HCT116 (cell line): Measurements from ENCODE around the gene CPED1. TPM values are rescaled to one million over a fixed set of nuclear protein-coding genes. Genes with fewer than 3 reads are reported as not detected.

Experiments
- ATAC-seq: fragments of 200-7000 bp; cut with Tn5 transposase; 2 replicates; pipeline ENCODE4 v1.9.1; 2020; ENCODE audit warnings: mild to moderate bottlenecking, moderate library complexity
- BruUV-seq: library from RNA; stranded (reverse); fragments of 400-500 nt; replicated peaks from 2 replicates; lab custom pipeline; 2021; lab: Mats Ljungman, UMichigan
- CTCF ChIA-PET: fragments of 300-600 bp; sonication (Branson Sonifier 250); formaldehyde crosslinking; loops from one replicate; lab custom pipeline; 2021; ENCODE audit warnings: antibody characterized with exemption; lab: Charles Lee
- POLR2A ChIA-PET: fragments of 300-600, 350-600 bp; sonication (Branson Sonifier 250); formaldehyde crosslinking; loops from one replicate; lab custom pipeline; 2021; ENCODE audit warnings: antibody characterized with exemption; lab: Charles Lee
- RAD21 ChIA-PET, 2 experiments: fragments of 300-600 bp; sonication (Branson Sonifier 250); formaldehyde crosslinking; loops; one replicate each; lab custom pipeline; 2023; ENCODE audit warnings: low total read pairs in 2 of 2; ENCODE audit not compliant: uncharacterized antibody in 2 of 2, unreplicated experiment in 2 of 2, low non-redundant PET in 1 of 2; lab: Charles Lee
- DNase-seq: peaks from one replicate; pipeline ENCODE4 v3.0.0-alpha.2; 2010; ENCODE audit warnings: low read depth, low spot score
- H2AFZ ChIP-seq: fragments of 200-600 bp; shearing (Covaris generic), sonication (generic); 2 replicates; pipeline ENCODE4 v1.6.1; 2017; ENCODE audit warnings: low read depth, mixed run types, mixed read lengths, antibody characterized with exemption, low read length; ENCODE audit not compliant: poor library complexity, severe bottlenecking
- H3K27ac ChIP-seq: 2 replicates; pipeline ENCODE4 v1.5.1; 2012; ENCODE audit warnings: low read depth, low read length
- H3K27me3 ChIP-seq: fragments of 200-600 bp; sonication (generic); 2 replicates; pipeline ENCODE4 v1.6.1; 2016; ENCODE audit warnings: mixed run types, low read length, mixed read lengths; ENCODE audit not compliant: insufficient read depth
- H3K36me3 ChIP-seq, 2 experiments: fragments of 200-500 bp in 1 of 2; fragments of 200-600 bp in 1 of 2; sonication (Bioruptor generic) in 1 of 2; sonication (generic) in 1 of 2; 2 replicates each; pipeline versions ENCODE4 v1.5.1 to v1.6.1; 2014 to 2016; ENCODE audit warnings: low read length in 2 of 2, inconsistent platforms in 1 of 2, mixed read lengths in 1 of 2, mixed run types in 1 of 2; ENCODE audit not compliant: insufficient read depth in 2 of 2, control insufficient read depth in 1 of 2
- H3K4me1 ChIP-seq, 2 experiments: fragments of 200-600 bp in 1 of 2; sonication (generic) in 1 of 2; 2 replicates each; pipeline versions ENCODE4 v1.5.1 to v1.6.1; 2012 to 2017; ENCODE audit warnings: low read length in 2 of 2, inconsistent platforms in 1 of 2, mild to moderate bottlenecking in 1 of 2, mixed read lengths in 1 of 2, mixed run types in 1 of 2, moderate library complexity in 1 of 2; ENCODE audit not compliant: insufficient read depth in 2 of 2, control insufficient read depth in 1 of 2
- H3K4me2 ChIP-seq: fragments of 200-600 bp; sonication (generic); 2 replicates; pipeline ENCODE4 v1.6.1; 2017; ENCODE audit warnings: mixed run types, low read length, mixed read lengths
- H3K4me3 ChIP-seq, 2 experiments: fragments of 200-600 bp in 1 of 2; sonication (generic) in 1 of 2; replicated peaks in 1 of 2; 2 replicates each; pipeline ENCODE4 v1.5.1; 2011 to 2016; ENCODE audit warnings: low read length in 2 of 2, control low read depth in 1 of 2, low read depth in 1 of 2, mild to moderate bottlenecking in 1 of 2, mixed read lengths in 1 of 2, mixed run types in 1 of 2
- H3K79me2 ChIP-seq: fragments of 200-600 bp; sonication (generic); 2 replicates; pipeline ENCODE4 v1.6.1; 2017; ENCODE audit warnings: mild to moderate bottlenecking, mixed run types, low read length, moderate library complexity, mixed read lengths; ENCODE audit not compliant: insufficient read depth
- H3K9ac ChIP-seq: fragments of 200-600 bp; sonication (generic); 2 replicates; pipeline ENCODE4 v1.6.1; 2016; ENCODE audit warnings: low read length, mixed read lengths
- H3K9me2 ChIP-seq: fragments of 200-600 bp; sonication (generic), shearing (Covaris generic); 2 replicates; pipeline ENCODE4 v1.6.1; 2017; ENCODE audit warnings: mixed run types, mild to moderate bottlenecking, moderate library complexity; ENCODE audit not compliant: insufficient read depth
- H3K9me3 ChIP-seq, 2 experiments: fragments of 200-500 bp in 1 of 2; fragments of 200-600 bp in 1 of 2; sonication (Bioruptor generic) in 1 of 2; sonication (generic) in 1 of 2; 2 replicates each; pipeline ENCODE4 v1.6.1; 2014 to 2017; ENCODE audit warnings: low read length in 2 of 2, mixed read lengths in 2 of 2, inconsistent platforms in 1 of 2, low read depth in 1 of 2, mild to moderate bottlenecking in 1 of 2, mixed run types in 1 of 2, moderate library complexity in 1 of 2; ENCODE audit not compliant: control insufficient read depth in 1 of 2, insufficient read depth in 1 of 2
- H4K20me1 ChIP-seq: fragments of 200-600 bp; sonication (generic), shearing (Covaris generic); 2 replicates; pipeline ENCODE4 v1.6.1; 2017; ENCODE audit warnings: mixed run types, mild to moderate bottlenecking, moderate library complexity; ENCODE audit not compliant: insufficient read depth
- CEBPB ChIP-seq: IDR thresholded peaks from 2 replicates; pipeline ENCODE4 v1.6.1; 2012; ENCODE audit warnings: low read depth
- EGR1 ChIP-seq: IDR thresholded peaks from 2 replicates; pipeline ENCODE4 v1.6.1; 2012; ENCODE audit warnings: low read depth
- ELF1 ChIP-seq: IDR thresholded peaks from 2 replicates; pipeline ENCODE4 v1.6.1; 2012; ENCODE audit warnings: low read depth, borderline replicate concordance
- EZH2 ChIP-seq: fragments of 200-600 bp; sonication (generic); IDR thresholded peaks from 2 replicates; pipeline ENCODE4 v1.6.1; 2017; ENCODE audit warnings: antibody characterized with exemption, mixed run types
- EZH2phosphoT487 ChIP-seq: fragments of 200-600 bp; IDR thresholded peaks from 2 replicates; pipeline ENCODE4 v1.6.1; 2018; ENCODE audit warnings: antibody characterized with exemption, borderline replicate concordance
- JUND ChIP-seq: IDR thresholded peaks from 2 replicates; pipeline ENCODE4 v1.6.1; 2012
- POLR2A ChIP-seq: IDR thresholded peaks from 2 replicates; pipeline ENCODE4 v1.7.0; 2011; ENCODE audit warnings: borderline replicate concordance; ENCODE audit not compliant: insufficient read depth, insufficient read length; ENCODE audit errors: extremely low read depth
- POLR2AphosphoS5 ChIP-seq: IDR thresholded peaks from 2 replicates; pipeline ENCODE4 v1.6.1; 2011; ENCODE audit warnings: mild to moderate bottlenecking, low read depth, low read length, moderate library complexity
- SP1 ChIP-seq: IDR thresholded peaks from 2 replicates; pipeline ENCODE4 v1.6.1; 2012; ENCODE audit warnings: low read depth
- SRF ChIP-seq: IDR thresholded peaks from 2 replicates; pipeline ENCODE4 v1.6.1; 2012; ENCODE audit warnings: low read depth
- TCF7L2 ChIP-seq: IDR thresholded peaks from 2 replicates; pipeline ENCODE4 v1.7.0; 2011; ENCODE audit warnings: borderline replicate concordance, inconsistent platforms; ENCODE audit not compliant: insufficient read depth, insufficient read length; ENCODE audit errors: extremely low read depth
- YY1 ChIP-seq: IDR thresholded peaks from 2 replicates; pipeline ENCODE4 v1.6.1; 2011; ENCODE audit warnings: low read length, low read depth, moderate library complexity, mild to moderate bottlenecking; ENCODE audit not compliant: insufficient replicate concordance; ENCODE audit errors: extremely low read depth
- ZNF274 ChIP-seq: fragments of 200-500 bp; sonication (Bioruptor generic); IDR thresholded peaks from 2 replicates; pipeline ENCODE4 v1.6.1; 2014; ENCODE audit warnings: mild to moderate bottlenecking, low read depth, low read length, inconsistent platforms
- intact Hi-C: fragments of 100-400 bp; cut with micrococcal nuclease; formaldehyde crosslinking; loops from 2 replicates; pipeline ENCODE4 v1.10.0; 2022
- total RNA-seq: library from RNA; stranded (reverse); gene quantifications from one replicate; pipeline ENCODE4 v1.2.1, GENCODE V29; 2021; ENCODE audit not compliant: unreplicated experiment
- TF ChIP-seq, protein P1 (sequence below): IDR thresholded peaks from 2 replicates; pipeline ENCODE4 v1.6.1; 2012

The CPED1 gene
- total RNA-seq, 1 experiment from 2014 or later: 1.2 TPM

DNA sequence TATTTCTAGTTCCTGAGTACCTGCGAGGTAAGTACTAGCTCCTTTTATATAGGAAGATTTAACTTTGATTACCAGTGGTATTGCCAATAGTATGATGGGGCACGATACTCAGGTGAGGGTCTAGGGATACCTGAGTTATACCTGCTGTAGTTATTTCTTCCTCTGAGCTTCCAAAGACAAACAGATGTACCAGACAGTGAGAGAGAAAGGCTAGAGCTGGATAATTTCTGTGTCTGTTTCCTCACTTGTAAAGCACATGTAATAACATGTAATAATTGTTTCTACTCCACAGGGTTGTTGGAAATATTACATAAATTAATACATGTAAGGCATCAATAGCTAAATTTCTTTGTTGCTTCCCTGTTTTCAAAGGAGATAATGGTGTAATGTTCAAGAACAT is 53.7 kb downstream of the CPED1 start:
- no peak for DNase-seq
- intact Hi-C loops: no loop called here
- RAD21 ChIA-PET: no interaction called here

DNA sequence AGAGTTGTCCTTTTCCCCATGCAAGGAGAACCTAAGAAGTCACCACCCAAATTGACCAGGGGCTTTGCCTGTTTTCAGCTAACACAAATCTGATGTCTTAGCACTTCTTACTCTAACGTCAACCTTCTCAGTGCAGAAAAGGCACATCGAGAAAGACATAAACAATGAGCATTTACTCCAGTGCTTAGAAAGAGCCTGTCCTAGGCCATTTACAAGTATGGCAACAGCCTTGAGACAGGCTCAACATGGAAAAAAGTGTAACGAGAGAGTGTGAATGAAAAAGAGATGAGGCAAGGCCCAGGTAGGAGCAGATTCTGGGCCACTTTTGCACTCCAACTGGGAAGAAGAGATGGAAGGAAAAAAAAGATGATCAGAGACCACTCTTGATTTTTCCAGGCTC is 54.4 kb downstream of the CPED1 start:
- intact Hi-C loops: no loop called here
- H3K79me2 ChIP-seq: no peaks in the 10 kb centered on the region
- CTCF ChIA-PET: no interaction called here
- no peak for ATAC-seq
- H3K9me2 ChIP-seq: no peaks in the 10 kb centered on the region
- H3K36me3 ChIP-seq: no peaks in the 10 kb centered on the region
- no peak overlapping the region for H3K27ac ChIP-seq
- H3K9me3 ChIP-seq: no peaks in the 10 kb centered on the region
- no peaks in the 10 kb centered on the region for H3K27me3 ChIP-seq
- TF ChIP-seq EZH2 (no peak), SRF (no peak), JUND (no peak), POLR2AphosphoS5 (no peak), EGR1 (no peak), CEBPB (no peak), ZNF274 (no peak), YY1 (no peak), EZH2phosphoT487 (no peak), TCF7L2 (no peak)
- TF ChIP-seq, protein P1, sequence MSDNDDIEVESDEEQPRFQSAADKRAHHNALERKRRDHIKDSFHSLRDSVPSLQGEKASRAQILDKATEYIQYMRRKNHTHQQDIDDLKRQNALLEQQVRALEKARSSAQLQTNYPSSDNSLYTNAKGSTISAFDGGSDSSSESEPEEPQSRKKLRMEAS: no peak
- TF ChIP-seq, all 23 proteins: peak for 0
- Histone ChIP-seq H4K20me1 (no peaks in the 10 kb centered on the region), H3K9ac (no peak overlapping the region), H2AFZ (no peak overlapping the region), H3K4me1 (no peaks in the 10 kb centered on the region), H3K4me3 (no peak overlapping the region), H3K4me2 (no peak overlapping the region)
- POLR2A ChIA-PET: no interaction called here
- DNase-seq: no peak
- no TSS peak for BruUV-seq
- RAD21 ChIA-PET: no interaction called here

More for the DNA sequence above, 53.7 kb downstream of the CPED1 start:
- H3K4me2 ChIP-seq: no peak overlapping the region
- no peaks in the 10 kb centered on the region for H3K9me2 ChIP-seq
- no peak overlapping the region for H3K4me3 ChIP-seq
- H3K9ac ChIP-seq: no peak overlapping the region
- no peak overlapping the region for H2AFZ ChIP-seq
- H4K20me1 ChIP-seq: no peaks in the 10 kb centered on the region
- no peaks in the 10 kb centered on the region for H3K27me3 ChIP-seq
- H3K4me1 ChIP-seq: no peaks in the 10 kb centered on the region
- ATAC-seq: no peak
- no peaks in the 10 kb centered on the region for H3K79me2 ChIP-seq
- no peaks in the 10 kb centered on the region for H3K36me3 ChIP-seq
- TF ChIP-seq, protein P1: no peak
- TF ChIP-seq POLR2A (no peak), ELF1 (no peak), SP1 (no peak)
- ChIA-PET POLR2A (no interaction called here), CTCF (interaction anchor here (1.3 kb wide), 1 partner anchor 10 kb away, joined by 3 read pairs; no protein-coding TSS in a partner anchor)
- no TSS peak for BruUV-seq
- H3K9me3 ChIP-seq: no peaks in the 10 kb centered on the region
- H3K27ac ChIP-seq: no peak overlapping the region
